DMS79 treated with DMSO at 0.1 percent for 48 hours (cell line): ENCODE measurements around the gene LAMA2.
A peak's percentile ranks its signal among the peaks of the same experiment; 100 is the strongest.

Experiments
- DNase-seq: peaks from one replicate; lab custom pipeline; 2025; lab: John Stamatoyannopoulos, UW

Gene LAMA2

GRCh38 chr6:129364037-129364436 is 481.1 kb downstream of the LAMA2 start:
- no peak for DNase-seq

- no peak for DNase-seq
Observed at GRCh38 chr6:129364767-129365166, 481.8 kb downstream of the LAMA2 start.

GRCh38 chr6:129368076-129368475 is 485.1 kb downstream of the LAMA2 start:
- DNase-seq = no peak

- DNase-seq = no peak
Observed at GRCh38 chr6:129368970-129369369, 486.0 kb downstream of the LAMA2 start.

GRCh38 chr6:129369737-129370136 is 486.8 kb downstream of the LAMA2 start:
- DNase-seq = no peak

- peak; percentile 1 for DNase-seq
Observed at GRCh38 chr6:129370268-129370916, 487.5 kb downstream of the LAMA2 start.

- DNase-seq = no peak
Observed at GRCh38 chr6:129381885-129382284, 498.9 kb downstream of the LAMA2 start.

GRCh38 chr6:129382916-129383315 is 500.0 kb downstream of the LAMA2 start:
- no peak for DNase-seq

- DNase-seq = no peak
Observed at GRCh38 chr6:129385117-129385516, 502.2 kb downstream of the LAMA2 start.

GRCh38 chr6:129390900-129391299 is 508.0 kb downstream of the LAMA2 start:
- DNase-seq = no peak

- no peak for DNase-seq
Observed at GRCh38 chr6:129393654-129394053, 510.7 kb downstream of the LAMA2 start.

GRCh38 chr6:129398764-129399163 is 515.8 kb downstream of the LAMA2 start:
- no peak for DNase-seq

- DNase-seq = no peak
Observed at GRCh38 chr6:129402244-129402643, 519.3 kb downstream of the LAMA2 start.

- no peak for DNase-seq
Observed at GRCh38 chr6:129411092-129411491, 528.2 kb downstream of the LAMA2 start.

- DNase-seq = no peak
Observed at GRCh38 chr6:129416337-129416990, 533.5 kb downstream of the LAMA2 start.

- DNase-seq = no peak
Observed at GRCh38 chr6:129417416-129418086, 534.6 kb downstream of the LAMA2 start.

GRCh38 chr6:129419324-129419723 is 536.4 kb downstream of the LAMA2 start:
- DNase-seq = no peak

- no peak for DNase-seq
Observed at GRCh38 chr6:129426343-129426742, 543.4 kb downstream of the LAMA2 start.

GRCh38 chr6:129429956-129430355 is 547.0 kb downstream of the LAMA2 start:
- DNase-seq = no peak

- no peak for DNase-seq
Observed at GRCh38 chr6:129432738-129433137, 549.8 kb downstream of the LAMA2 start.

- no peak for DNase-seq
Observed at GRCh38 chr6:129434091-129434490, 551.2 kb downstream of the LAMA2 start.

GRCh38 chr6:129440691-129441090 is 557.8 kb downstream of the LAMA2 start:
- DNase-seq = no peak

- DNase-seq = no peak
Observed at GRCh38 chr6:129444683-129445082, 561.7 kb downstream of the LAMA2 start.
